Measurements from ENCODE around the gene PAPSS1.

- TF ChIP-seq CHD2 (IDR thresholded peaks at IDR 0.05; ENCODE audit: low read length, partially characterized antibody) (no peak), HDAC2 (IDR thresholded peaks at IDR 0.05) (no peak), CEBPB (IDR thresholded peaks at IDR 0.05) (no peak), RFX5 (IDR thresholded peaks at IDR 0.05) (no peak), CTCF (IDR thresholded peaks at IDR 0.05) (peak; percentile 14; the same call in 1 of the 3 replicates), JUNB (IDR thresholded peaks at IDR 0.05) (no peak)
Observed at GRCh38 chr4:107740381-107740780, 20.3 kb upstream of the PAPSS1 start.

All from A549 (cell line).